Activated CD8-positive, alpha-beta memory T cell treated with anti-CD3 and anti-CD28 coated beads, Interleukin-2, amount 10 ng/mL, durations not matched to agents 7 days and 5 days (primary cell): ENCODE data around the gene ANKMY1. TPM values are rescaled to one million over a fixed set of nuclear protein-coding genes. Genes with fewer than 3 reads are reported as not detected.

ENCODE experiments used
- ATAC-seq: fragments of 150-1000 bp; cut with Tn5 transposase; one replicate; pipeline ENCODE4 v1.10.0; 2021; ENCODE audit warnings: moderate library complexity
- CTCF ChIA-PET: fragments of 350-600 bp; sonication (Branson Sonifier 250); formaldehyde crosslinking; loops from one replicate; lab custom pipeline; 2021; ENCODE audit warnings: antibody characterized with exemption; lab: Charles Lee
- DNase-seq: peaks from one replicate; pipeline ENCODE4 v3.0.0-alpha.2; 2020
- H3K27ac Mint-ChIP-seq: one replicate; pipeline ENCODE4 v1.8.0; 2021; ENCODE audit warnings: mild to moderate bottlenecking, mixed read lengths
- H3K27me3 Mint-ChIP-seq: one replicate; pipeline ENCODE4 v1.8.0; 2021; ENCODE audit warnings: mixed read lengths
- H3K36me3 Mint-ChIP-seq: one replicate; pipeline ENCODE4 v1.8.0; 2021; ENCODE audit warnings: mild to moderate bottlenecking, mixed read lengths
- H3K4me1 Mint-ChIP-seq: one replicate; pipeline ENCODE4 v1.8.0; 2021; ENCODE audit warnings: mixed read lengths
- H3K4me3 Mint-ChIP-seq: one replicate; pipeline ENCODE4 v1.8.0; 2021; ENCODE audit warnings: mild to moderate bottlenecking, moderate library complexity, mixed read lengths
- H3K9me3 Mint-ChIP-seq: one replicate; pipeline ENCODE4 v1.8.0; 2022; ENCODE audit warnings: low read depth, mixed read lengths
- total RNA-seq, 2 experiments: library from RNA; stranded (reverse); gene quantifications; one replicate each; pipeline ENCODE4 v1.2.3, GENCODE V29; 2021

The ANKMY1 gene
- total RNA-seq, 2 experiments from 2014 or later, result 21.3 to 33.5 TPM

GRCh38 chr2:240449764-240450531 lies 107.8 kb downstream of the ANKMY1 start:
- ATAC-seq (no peak), DNase-seq (no peak)
- peaks cover 2% of the 10 kb centered on the region for H3K4me1 Mint-ChIP-seq
- H3K36me3 Mint-ChIP-seq, result no peaks in the 10 kb centered on the region
- no peaks in the 10 kb centered on the region for H3K9me3 Mint-ChIP-seq
- no peak overlapping the region for H3K4me3 Mint-ChIP-seq
- no peak overlapping the region for H3K27ac Mint-ChIP-seq
- H3K27me3 Mint-ChIP-seq, result peaks cover 30% of the 10 kb centered on the region
- CTCF ChIA-PET, result interaction anchor here (0.9 kb wide), 1 partner anchor 11 kb away, joined by 3 read pairs; no protein-coding TSS in a partner anchor

DNA sequence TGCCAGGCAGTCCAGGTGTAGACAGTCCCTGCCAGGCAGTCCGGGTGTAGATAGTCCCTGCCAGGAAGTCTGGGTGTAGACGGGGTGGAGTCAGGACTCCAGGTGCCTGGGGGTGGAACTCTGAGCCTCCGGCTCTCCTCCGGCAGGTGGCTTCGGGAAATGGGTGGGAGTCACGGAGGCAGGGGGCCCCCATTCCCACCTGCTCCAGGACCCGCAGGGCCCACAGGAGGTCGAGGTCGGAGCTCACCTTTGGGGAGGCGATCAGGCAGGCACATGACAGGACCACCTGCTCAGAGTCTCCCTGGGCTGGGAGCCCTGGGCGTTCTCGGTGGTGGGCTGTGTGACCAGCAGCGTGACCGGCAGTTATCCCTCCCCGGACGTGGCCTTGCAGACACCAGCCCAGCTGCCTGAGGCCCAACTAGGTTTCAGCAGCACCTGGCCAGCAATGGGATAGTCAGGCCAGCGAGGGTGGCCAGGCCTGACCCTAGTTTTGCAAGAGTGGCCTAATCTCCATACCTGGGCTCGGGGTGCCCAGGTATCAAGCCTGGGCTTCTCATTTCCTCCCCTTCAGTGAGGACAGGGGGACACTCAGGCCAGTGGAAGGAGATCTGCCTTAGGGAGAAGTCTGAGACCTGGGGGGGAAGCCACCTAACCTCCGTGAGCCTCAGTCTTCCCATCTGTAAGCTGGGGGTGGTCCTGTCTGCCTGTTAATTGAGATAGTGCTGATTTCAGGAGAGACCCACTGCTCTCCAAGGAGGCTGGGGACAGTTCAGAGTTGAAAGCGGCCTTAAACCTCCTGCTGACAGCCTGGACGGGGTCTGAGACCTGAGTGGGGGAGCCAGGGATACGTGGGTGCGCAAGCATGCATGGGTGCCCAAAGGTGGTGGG lies 109.2 kb downstream of the ANKMY1 start:
- H3K4me1 Mint-ChIP-seq, result no peaks in the 10 kb centered on the region
- peaks cover 19% of the 10 kb centered on the region for H3K27me3 Mint-ChIP-seq
- CTCF ChIA-PET, result no interaction called here
- no peak for DNase-seq
- no peak overlapping the region for H3K27ac Mint-ChIP-seq
- no peak overlapping the region for H3K4me3 Mint-ChIP-seq
- ATAC-seq, result no peak
- no peaks in the 10 kb centered on the region for H3K36me3 Mint-ChIP-seq
- no peaks in the 10 kb centered on the region for H3K9me3 Mint-ChIP-seq

DNA sequence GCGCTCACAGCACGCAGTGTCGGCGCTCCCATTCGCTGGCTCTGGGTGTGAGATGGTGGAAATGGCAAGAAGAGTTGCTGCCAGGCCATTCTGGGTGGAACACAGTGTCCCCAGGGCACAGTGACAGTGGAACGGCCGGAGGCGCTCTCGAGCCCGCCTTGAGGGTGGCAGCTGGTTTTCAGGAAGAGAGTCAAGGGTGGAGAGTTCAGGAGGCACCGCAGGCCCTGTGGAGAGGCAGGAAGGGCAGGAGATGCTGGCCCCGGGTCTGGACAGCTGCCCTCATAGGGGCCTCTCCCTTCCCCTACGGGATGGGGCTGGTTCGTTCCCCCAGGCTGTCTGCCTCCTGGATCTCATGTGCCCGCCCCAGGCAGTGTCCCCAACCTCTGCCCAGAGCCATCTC lies 109.9 kb downstream of the ANKMY1 start:
- DNase-seq, result no peak
- H3K27me3 Mint-ChIP-seq, result peaks cover 19% of the 10 kb centered on the region
- ATAC-seq, result no peak
- H3K4me1 Mint-ChIP-seq, result no peaks in the 10 kb centered on the region
- no peak overlapping the region for H3K4me3 Mint-ChIP-seq
- CTCF ChIA-PET, result no interaction called here
- no peak overlapping the region for H3K27ac Mint-ChIP-seq
- H3K36me3 Mint-ChIP-seq, result no peaks in the 10 kb centered on the region
- H3K9me3 Mint-ChIP-seq, result no peaks in the 10 kb centered on the region

- ATAC-seq (no peak), DNase-seq (no peak)
- no peak overlapping the region for H3K4me3 Mint-ChIP-seq
- H3K27me3 Mint-ChIP-seq, result peaks cover 19% of the 10 kb centered on the region
- no peaks in the 10 kb centered on the region for H3K4me1 Mint-ChIP-seq
- no peak overlapping the region for H3K27ac Mint-ChIP-seq
- no peaks in the 10 kb centered on the region for H3K36me3 Mint-ChIP-seq
- CTCF ChIA-PET, result no interaction called here
- H3K9me3 Mint-ChIP-seq, result no peaks in the 10 kb centered on the region
These were observed 110.5 kb downstream of the ANKMY1 start for GRCh38 chr2:240447331-240447730.

DNA sequence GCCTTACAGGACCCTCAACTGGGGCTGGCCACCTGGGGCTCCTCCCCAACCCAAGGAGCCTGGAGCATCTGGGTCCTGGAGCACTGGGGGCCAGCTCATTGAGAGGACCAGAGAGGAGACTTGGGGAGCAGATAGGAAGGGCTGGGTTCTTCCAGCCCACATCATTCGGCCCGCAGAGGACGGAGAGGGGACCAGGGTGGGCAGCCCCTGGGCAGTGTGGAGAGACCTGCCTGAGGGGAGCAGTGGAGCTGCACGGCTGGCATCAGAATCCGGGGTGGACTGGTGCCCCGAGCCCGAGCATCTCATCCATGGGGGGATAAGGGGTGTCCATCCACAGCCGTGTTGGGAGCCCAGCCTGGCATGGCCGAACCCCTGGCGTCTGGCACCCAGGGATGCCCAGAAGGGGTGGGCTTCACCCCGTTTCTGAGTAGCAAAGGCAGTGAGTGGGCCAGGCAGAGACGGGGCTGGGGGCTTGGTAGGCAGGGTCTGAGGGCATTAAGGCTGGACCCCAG lies 111.1 kb downstream of the ANKMY1 start:
- Mint-ChIP-seq H3K27ac (no peak overlapping the region), H3K9me3 (no peaks in the 10 kb centered on the region), H3K36me3 (no peaks in the 10 kb centered on the region), H3K27me3 (peaks cover 13% of the 10 kb centered on the region), H3K4me3 (no peak overlapping the region), H3K4me1 (no peaks in the 10 kb centered on the region)
- ATAC-seq (no peak), DNase-seq (no peak)
- CTCF ChIA-PET, result no interaction called here

DNA sequence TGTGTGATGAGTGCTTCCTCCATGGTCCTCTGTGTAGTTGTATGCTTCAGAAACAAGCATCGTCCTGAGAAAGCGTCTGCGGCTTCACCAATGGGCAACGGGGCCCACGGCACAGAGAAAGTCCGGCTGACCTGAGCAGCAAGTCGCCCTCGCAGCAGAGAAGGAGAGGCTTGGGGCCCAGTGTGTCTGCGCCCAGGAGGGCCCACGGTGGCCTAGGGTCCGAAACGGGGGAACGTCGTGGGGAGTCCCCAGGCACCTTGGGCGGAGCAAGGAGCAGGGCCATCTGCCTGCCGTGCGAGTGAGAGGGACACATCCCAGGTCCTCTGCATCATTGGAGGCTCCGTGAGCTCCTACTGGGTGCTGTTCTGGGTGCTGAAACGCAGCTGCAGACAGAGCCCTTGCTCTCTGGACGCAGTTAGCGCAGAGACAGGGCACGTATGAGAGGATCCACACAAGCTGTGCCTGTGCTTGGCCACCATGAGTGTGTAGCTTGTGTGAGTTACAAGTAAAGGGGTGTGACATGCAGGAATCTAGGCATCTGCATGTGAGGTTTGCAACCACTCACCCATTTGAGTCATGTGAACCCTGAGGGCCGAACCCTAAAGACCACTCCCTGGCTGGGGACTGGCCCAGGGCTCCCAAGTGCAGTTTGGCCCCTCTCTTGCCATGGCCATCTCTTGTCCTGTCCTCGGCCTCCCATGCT lies 111.7 kb downstream of the ANKMY1 start:
- Mint-ChIP-seq H3K27ac (no peak overlapping the region), H3K36me3 (no peaks in the 10 kb centered on the region), H3K4me3 (no peak overlapping the region), H3K4me1 (no peaks in the 10 kb centered on the region), H3K9me3 (no peaks in the 10 kb centered on the region), H3K27me3 (peaks cover 7% of the 10 kb centered on the region)
- CTCF ChIA-PET, result no interaction called here
- ATAC-seq (no peak), DNase-seq (no peak)

- Mint-ChIP-seq H3K27me3 (no peaks in the 10 kb centered on the region), H3K27ac (no peak overlapping the region), H3K4me1 (no peaks in the 10 kb centered on the region), H3K4me3 (no peak overlapping the region), H3K9me3 (no peaks in the 10 kb centered on the region), H3K36me3 (no peaks in the 10 kb centered on the region)
- CTCF ChIA-PET, result no interaction called here
- DNase-seq (no peak), ATAC-seq (no peak)
These were observed 113.3 kb downstream of the ANKMY1 start for GRCh38 chr2:240444464-240444863.

DNA sequence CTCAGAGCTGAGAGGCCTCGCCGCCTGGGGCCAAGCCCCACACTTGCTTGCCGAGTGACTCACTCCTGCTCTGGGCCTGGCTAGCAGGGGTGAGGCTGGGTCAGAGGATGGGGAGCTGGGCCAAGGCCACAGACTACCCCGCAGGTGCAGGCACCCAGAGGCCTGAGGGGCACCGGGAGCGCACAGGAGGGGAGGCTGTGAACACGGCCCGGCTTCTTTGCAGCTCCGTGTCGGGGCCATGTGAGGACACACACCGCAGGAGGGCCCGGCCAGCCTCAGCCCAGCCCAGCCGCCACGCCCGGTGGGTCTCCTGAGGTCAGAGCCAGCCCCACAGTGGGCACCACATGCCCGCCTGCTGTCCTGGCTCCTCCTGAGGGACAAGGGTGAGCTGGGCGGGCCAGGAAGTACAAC lies 113.9 kb downstream of the ANKMY1 start:
- H3K4me1 Mint-ChIP-seq, result no peaks in the 10 kb centered on the region
- no peaks in the 10 kb centered on the region for H3K36me3 Mint-ChIP-seq
- no peak for ATAC-seq
- H3K27ac Mint-ChIP-seq, result no peak overlapping the region
- no peaks in the 10 kb centered on the region for H3K9me3 Mint-ChIP-seq
- no peaks in the 10 kb centered on the region for H3K27me3 Mint-ChIP-seq
- no peak for DNase-seq
- CTCF ChIA-PET, result no interaction called here
- no peak overlapping the region for H3K4me3 Mint-ChIP-seq

DNA sequence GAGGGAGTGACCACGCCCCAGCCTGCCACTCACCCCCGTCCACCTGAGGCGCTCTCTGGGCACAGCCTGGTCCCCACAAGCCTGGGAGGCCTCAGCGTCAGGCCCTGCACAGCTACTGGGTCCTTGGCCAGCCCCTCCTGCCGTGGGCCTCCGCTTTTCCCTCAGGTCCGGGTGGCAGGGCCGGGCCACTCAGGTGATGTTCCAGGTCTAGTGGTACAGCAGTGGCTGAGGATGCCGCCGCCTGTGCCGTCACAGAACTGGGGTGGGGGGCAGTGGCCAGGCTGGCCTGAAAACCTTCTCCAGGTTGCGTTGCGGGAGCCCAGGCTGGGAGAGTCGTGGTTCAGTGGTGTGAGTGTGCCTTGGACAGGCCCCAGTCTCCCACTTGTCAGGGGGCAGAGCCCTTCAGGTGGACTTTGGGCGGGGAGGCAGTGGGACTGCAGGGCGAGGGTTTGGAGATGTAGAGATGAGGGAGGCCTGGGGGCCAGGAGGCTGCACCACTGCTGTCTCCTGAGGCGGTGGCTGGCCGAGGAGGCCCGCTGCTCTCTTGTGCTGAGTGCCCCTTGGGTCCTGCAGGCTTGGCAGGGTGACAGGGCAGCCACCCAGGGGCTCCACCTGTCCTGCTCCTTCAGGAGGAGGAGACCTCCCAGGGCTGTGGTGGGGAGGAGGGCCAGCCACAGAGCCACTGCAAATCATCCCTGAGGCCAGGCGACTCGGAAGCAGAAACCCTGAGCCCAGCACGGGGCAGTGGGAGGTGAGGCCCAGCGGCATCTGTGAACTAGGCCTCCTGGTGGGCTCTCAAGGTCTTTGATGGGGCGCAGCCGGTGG lies 114.7 kb downstream of the ANKMY1 start:
- H3K4me3 Mint-ChIP-seq, result no peak overlapping the region
- no peaks in the 10 kb centered on the region for H3K36me3 Mint-ChIP-seq
- H3K27ac Mint-ChIP-seq, result no peak overlapping the region
- no peaks in the 10 kb centered on the region for H3K9me3 Mint-ChIP-seq
- ATAC-seq (no peak), DNase-seq (no peak)
- no peaks in the 10 kb centered on the region for H3K4me1 Mint-ChIP-seq
- peaks cover under 1% of the 10 kb centered on the region for H3K27me3 Mint-ChIP-seq
- CTCF ChIA-PET, result no interaction called here

GRCh38 chr2:240441993-240442411 lies 115.8 kb downstream of the ANKMY1 start:
- H3K27me3 Mint-ChIP-seq, result peaks cover 12% of the 10 kb centered on the region
- H3K9me3 Mint-ChIP-seq, result no peaks in the 10 kb centered on the region
- H3K27ac Mint-ChIP-seq, result no peak overlapping the region
- ATAC-seq (no peak), DNase-seq (no peak)
- CTCF ChIA-PET, result no interaction called here
- no peak overlapping the region for H3K4me3 Mint-ChIP-seq
- H3K4me1 Mint-ChIP-seq, result no peaks in the 10 kb centered on the region
- H3K36me3 Mint-ChIP-seq, result no peaks in the 10 kb centered on the region

DNA sequence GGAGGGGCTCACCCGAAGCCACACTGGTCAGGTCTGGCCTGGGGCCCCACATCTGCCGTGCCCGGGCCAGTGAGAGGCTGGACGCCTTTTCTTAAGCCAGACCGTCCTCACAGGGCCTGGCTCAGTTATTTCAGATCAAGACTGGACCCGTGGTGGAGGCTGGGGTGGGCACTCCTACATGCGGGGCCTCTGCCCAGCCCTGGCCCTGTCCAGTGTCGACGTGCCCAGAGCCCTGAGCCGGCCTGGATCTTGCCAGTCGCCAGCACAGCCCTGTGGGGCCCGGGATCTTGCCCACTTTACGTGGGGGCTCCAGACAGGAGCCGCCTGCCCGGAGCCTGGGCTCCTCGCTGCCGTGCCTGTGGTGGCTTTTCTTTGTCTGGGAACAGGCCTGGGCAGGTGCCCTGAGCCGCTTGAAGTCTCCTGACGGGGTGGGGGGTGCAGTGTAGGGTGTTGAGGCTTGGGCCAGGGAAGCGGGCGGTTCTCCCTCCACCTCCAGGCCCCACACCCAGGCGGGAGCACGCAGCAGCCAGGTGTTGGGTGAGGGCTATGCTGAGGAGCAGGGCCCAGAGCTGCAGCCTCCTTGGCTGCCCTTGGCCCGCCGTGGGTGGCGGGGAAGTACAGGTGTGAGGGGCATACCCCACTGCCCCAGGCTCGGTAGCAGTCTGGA lies 116.3 kb downstream of the ANKMY1 start:
- Mint-ChIP-seq H3K27me3 (peaks cover 16% of the 10 kb centered on the region), H3K36me3 (no peaks in the 10 kb centered on the region), H3K4me3 (no peak overlapping the region), H3K27ac (no peak overlapping the region), H3K9me3 (no peaks in the 10 kb centered on the region), H3K4me1 (peaks cover 2% of the 10 kb centered on the region)
- ATAC-seq (no peak), DNase-seq (no peak)
- CTCF ChIA-PET, result no interaction called here

- H3K27me3 Mint-ChIP-seq, result peaks cover 16% of the 10 kb centered on the region
- CTCF ChIA-PET, result no interaction called here
- DNase-seq, result no peak
- peaks cover 2% of the 10 kb centered on the region for H3K4me1 Mint-ChIP-seq
- no peak overlapping the region for H3K4me3 Mint-ChIP-seq
- no peak overlapping the region for H3K27ac Mint-ChIP-seq
- ATAC-seq, result no peak
- no peaks in the 10 kb centered on the region for H3K9me3 Mint-ChIP-seq
- no peaks in the 10 kb centered on the region for H3K36me3 Mint-ChIP-seq
These were observed 117.0 kb downstream of the ANKMY1 start for GRCh38 chr2:240440704-240441320.
